Measurements from ENCODE around the gene NAXE.
"Not testable (repeated sequence)": the region's sequence is repeated elsewhere in the genome, so short reads cannot be mapped to it uniquely, and the experiment has no call there.

The NAXE gene

DNA sequence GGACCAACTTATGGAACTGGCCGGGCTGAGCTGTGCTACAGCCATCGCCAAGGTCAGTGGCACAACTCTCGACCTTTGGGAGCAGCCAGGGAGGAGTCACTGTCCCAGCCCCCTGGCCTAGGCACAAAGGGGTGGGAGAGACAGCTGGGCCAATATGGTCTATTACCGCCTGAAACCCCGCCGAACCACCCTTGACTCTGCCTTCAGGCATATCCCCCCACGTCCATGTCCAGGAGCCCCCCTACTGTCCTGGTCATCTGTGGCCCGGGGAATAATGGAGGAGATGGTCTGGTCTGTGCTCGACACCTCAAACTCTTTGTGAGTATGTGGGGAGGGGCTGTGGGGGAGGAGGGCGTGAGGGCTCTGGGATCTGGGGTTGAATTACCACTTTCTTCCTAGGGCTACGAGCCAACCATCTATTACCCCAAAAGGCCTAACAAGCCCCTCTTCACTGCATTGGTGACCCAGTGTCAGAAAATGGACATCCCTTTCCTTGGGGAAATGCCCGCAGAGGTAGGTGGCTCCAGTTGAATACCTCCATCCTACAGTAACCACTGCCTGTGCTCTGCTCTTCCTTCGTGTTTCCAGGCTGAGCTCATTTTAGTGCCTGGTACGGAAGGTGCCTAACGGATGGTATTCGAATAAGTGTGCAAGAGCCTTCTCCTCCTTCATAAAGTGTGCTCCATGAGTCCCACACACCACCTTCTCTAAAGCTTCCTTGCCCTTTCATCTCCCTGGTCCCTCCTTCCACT lies 758 bp downstream of the NAXE start:
- no peak for DNase-seq (ENCODE audit: extremely low read depth in 1 of 2, low read depth in 1 of 2)

DNA sequence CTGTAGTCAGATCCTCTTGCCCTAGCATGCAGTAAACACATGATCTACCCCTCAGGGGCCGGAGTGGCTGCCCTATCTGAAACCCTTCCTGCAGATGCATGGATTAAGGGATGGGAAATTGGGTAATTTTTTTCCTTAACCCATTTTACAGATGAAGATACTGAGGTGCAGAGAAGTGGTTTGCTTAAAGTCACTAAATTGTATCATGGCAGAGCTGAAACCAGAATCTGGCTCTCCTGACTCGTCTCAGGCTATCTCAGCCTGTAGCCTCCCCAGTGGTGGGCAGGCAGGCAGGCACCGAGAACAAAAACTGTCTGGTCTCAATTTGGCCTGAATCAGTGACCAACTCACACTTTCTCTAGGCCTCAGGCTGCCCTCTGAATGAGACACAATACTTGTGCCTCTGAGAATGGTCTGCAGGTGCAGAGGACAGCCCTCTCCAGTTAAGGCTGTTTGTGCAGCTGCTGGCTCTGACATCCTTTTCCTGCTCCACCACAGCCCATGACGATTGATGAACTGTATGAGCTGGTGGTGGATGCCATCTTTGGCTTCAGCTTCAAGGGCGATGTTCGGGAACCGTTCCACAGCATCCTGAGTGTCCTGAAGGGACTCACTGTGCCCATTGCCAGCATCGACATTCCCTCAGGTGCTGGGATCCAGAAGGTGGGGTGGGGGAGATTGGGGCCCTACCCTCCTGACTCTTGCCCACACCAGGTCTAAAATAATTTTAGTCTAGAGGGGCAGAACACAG lies 1.5 kb downstream of the NAXE start:
- no peak for DNase-seq (ENCODE audit: extremely low read depth in 1 of 2, low read depth in 1 of 2)

DNA sequence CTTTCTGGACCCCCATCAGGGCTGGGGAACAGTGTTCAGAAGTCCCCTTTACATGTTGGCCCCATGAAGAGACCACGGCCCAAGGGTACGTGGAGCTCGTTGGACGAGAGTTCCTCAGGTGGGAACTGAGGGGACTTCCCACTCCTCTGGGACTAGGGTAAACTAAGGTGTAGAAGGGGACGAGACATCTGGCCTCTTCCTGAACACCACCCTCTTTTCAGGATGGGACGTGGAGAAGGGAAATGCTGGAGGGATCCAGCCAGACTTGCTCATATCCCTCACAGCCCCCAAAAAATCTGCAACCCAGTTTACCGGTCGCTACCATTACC lies 2.0 kb downstream of the NAXE start:
- no peak for DNase-seq (ENCODE audit: extremely low read depth in 1 of 2, low read depth in 1 of 2)

DNA sequence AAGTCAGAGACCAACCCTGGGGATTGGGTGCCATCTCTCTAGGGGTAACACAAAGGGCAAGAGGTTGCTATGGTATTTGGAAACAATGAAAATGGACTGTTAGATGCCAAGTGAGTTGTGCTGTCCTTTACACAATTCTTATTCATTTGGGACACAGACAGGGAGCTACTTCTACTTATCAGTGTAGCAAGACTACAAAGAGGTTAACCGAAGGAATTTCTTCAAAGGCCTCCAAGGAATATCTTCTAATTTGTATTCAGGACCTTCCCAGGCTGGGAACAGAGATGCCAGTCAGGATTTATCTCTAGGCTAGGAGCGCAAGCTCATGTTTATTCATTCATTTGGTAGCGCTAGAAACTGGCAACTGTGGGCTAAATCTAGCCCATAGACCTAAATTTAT lies 2.6 kb downstream of the NAXE start:
- DNase-seq (ENCODE audit: extremely low read depth in 1 of 2, low read depth in 1 of 2), result no peak

DNA sequence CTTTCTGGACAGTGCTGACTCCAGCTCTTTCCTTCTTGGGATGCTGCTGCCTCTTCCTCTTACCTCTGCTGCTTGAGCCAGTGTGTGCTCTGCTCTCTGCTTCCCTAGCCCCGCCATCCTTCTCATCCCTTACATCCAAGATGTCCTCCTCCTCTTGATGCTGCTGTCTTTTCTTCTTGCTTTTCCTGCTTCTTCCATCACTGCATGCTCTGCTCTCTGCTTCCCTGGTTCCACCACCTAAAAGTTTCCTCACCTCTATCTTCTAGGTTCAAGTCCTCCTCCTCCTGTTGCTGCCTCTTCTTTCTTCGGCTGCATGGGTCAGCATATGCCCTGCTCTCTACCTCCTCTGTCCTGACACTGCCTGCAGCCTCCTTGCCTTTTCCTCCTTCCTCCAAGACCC lies 3.4 kb downstream of the NAXE start:
- no peak for DNase-seq (ENCODE audit: extremely low read depth in 1 of 2, low read depth in 1 of 2)

DNA sequence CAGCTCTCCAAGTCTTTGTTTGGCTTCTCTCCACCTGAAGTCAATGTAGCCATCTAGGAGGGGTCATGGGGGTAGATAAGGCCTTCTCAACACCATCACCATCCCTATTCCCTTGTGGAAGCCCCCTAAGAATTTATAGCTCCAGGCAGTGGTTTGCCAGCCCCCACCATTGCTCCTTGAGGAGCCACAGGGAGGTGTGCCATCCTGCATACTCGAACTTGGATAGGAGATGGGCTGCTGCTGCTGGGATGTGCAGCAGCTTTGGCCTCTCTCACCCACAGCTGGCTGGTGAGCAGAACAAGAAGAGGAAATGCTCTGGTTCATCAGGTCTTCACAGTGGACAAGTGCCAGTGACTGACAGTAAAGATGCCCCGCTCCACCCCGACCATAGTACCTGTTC lies 4.8 kb downstream of the NAXE start:
- DNase-seq (ENCODE audit: extremely low read depth in 1 of 2, low read depth in 1 of 2), result no peak

DNA sequence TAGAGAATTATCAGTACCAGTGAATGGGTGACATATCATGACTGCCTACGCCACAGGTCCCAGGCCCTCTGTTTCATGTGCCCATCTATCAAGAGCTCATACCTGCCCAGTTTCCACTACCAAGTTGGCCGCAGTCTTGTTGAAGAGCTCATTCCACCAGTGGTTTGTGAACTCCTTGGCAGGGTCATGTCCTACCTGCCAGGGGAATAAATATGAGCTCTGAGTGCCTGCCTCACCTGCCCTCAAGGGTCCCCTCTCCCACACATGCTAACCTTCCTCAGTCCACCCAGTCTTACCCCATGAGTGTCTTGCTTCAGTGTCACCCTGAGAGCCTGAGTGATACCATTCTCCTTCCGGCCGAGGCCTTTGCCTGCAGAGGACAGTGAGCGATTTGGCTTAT lies 6.5 kb downstream of the NAXE start:
- DNase-seq (ENCODE audit: extremely low read depth in 1 of 2, low read depth in 1 of 2), result no peak

DNA sequence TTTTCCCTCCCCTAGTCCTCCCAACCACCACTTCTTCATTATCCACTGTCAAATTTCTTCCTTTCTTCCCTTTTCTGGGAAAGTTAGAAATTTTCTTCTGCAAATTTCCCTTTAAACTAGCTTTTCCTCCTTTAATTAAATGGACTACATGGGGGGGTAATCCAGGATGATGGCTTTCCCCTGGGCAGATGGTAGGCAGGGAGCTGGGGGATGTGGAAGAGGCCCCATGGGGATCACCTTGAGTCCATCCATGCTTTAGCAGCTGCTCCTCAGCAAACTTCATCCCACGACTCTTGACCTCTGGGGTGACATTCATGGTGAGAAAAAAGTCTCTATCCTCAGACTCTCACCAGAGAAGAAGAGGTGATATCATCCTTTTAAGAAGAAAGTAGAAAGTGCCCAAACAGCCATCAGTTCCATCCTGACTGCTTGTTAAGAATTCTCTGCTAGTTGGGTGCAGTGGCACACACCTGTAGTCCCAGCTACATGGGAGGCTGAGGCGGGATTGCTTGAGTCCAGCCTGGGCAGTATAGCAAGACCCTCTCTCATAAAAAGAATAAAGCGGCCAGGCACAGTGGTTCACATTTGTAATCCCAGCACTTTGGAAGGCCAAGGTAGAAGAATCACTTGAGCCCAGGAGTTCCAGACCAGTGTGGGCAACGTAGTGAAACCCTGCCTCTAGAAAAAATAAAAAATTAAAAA lies 7.3 kb downstream of the NAXE start:
- DNase-seq (ENCODE audit: extremely low read depth in 1 of 2, low read depth in 1 of 2), result no peak

DNA sequence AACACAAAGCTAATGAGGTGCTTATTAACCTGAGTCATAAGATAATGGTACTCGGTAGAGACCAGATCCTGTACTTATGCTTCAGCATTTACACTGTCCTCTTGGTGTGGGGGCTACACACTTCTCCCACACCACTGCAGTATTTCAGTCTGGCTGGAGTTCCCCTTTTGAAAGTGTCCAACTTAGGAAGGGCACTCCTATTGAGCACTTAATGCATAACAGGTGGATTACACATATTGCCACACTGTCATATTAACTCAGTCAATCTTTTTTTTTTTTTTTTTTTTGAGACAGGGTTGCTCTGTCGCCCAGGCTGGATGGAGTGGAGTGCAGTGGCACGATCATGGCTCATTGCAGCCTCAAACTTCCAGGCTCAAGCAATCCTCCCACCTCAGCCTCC lies 8.2 kb downstream of the NAXE start:
- no peak for DNase-seq (ENCODE audit: extremely low read depth in 1 of 2, low read depth in 1 of 2)

DNA sequence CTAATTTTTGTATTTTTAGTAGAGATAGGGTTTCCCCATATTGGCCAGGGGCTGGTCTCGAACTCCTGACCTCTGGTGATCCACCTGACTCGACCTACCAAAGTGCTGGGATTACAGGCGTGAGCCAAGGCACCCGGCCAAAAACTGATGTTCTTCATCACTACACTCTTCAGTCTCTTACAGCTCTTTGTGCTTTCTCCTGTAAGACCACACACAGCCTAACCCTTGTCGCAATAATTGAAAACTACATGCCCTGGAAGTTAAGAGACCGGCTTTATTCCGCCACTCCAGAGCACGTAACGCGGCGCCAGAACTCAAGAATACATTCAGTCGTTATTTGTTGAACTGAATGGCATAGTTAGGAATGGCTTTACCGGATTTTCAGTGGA lies 9.2 kb downstream of the NAXE start:
- no peak for DNase-seq (ENCODE audit: extremely low read depth in 1 of 2, low read depth in 1 of 2)

DNA sequence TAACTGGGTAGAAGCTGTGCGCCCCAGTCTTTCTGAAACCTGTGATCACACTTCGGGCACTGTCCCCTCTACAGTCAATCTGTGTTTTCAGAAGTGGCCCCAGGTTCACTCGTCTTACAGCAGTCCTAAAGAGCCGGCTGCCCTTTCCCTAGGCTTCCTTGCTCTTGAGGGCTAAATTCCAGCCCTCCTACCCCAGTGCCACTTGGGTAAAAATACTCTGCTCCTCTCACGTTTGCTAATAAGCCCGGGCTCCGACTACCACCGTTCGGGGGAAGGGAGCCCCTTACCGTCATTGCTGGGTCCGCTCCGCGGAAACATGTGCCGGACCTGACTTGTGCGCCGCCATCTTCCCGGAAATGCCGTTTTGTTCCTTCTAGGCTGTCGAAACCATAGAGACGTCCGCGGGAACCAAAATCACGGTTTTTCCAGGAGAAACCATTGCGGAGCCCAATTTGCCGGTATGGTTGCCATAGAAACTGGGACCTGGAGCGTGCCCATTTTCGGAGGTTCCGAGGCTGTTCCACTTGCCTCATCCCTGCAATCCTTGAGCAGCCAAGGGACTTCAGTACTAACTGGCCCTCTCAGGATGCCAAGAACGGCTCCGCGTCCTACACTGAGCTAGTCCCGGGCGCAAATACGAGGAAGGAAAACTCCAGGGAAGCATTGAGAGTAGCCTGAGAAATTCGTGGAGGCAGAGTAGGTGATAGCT lies 9.7 kb downstream of the NAXE start, which contains the start of gene GPATCH4:
Gene GPATCH4 (minus strand): TSS at position 358 of the 709 bp plus-strand sequence.
- peak; percentile 54 for DNase-seq (ENCODE audit: extremely low read depth in 1 of 2, low read depth in 1 of 2)

DNA sequence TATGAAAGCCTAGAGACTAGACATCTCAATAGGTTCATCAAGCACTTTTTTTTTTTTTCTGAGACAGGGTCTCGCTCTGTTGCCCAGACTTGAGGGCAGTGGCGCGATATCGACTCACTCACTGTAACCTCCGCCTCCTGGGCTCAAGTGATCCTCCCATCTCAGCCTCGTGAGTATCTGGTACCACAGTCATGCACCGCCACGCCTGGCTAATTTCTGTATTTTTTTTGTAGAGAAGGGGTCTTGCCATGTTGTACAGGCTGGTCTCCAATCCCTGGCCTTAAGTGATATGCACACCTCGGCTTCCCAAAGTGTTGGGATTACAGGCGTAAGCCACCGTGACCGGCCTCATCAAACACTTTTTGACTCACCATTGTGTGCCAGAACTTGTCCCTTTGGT lies 10.3 kb downstream of the NAXE start:
- no peak for DNase-seq (ENCODE audit: extremely low read depth in 1 of 2, low read depth in 1 of 2)

DNA sequence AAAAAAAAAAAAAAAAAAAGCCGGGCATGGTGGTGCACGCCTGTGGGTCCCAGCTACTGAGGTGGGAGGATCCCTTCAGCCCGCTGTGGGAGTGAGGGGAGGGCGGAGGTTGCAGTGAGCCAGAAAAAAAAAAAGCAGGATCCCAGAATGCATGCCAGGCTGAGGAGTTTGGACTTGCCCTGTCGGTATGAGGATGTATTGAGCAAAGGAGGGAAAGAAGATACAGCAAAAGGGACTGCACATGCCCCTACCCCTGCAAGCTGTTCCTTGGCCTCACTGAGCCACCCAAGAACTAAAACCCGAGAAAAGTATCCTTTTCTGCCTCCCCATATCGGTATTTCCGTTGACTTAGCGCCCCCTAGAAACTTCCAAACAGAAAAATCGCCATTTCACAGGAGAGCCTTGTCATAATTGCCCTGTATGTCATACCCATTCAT lies 11.0 kb downstream of the NAXE start:
- no peak for DNase-seq (ENCODE audit: extremely low read depth in 1 of 2, low read depth in 1 of 2)

DNA sequence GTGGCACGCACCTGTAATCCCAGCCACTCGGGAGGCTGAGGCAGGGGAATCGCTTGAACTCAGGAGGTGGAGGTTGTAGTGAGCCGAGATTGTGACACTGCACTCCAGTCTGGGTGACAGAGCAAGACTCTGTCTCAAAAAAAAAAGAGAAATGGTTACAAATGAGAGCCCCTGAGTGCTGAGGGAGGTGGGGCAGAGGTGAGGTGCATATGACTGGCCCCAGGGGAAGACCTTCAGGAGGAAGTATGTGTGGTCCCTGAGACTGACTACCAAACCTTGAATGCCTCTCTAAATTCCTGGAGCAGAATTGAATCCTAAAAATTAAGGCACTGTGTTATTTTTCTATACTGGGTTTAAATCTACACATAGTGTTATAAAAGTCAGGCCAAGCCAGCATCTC lies 15.8 kb downstream of the NAXE start:
- DNase-seq (ENCODE audit: extremely low read depth in 1 of 2, low read depth in 1 of 2), result not testable (repeated sequence)

DNA sequence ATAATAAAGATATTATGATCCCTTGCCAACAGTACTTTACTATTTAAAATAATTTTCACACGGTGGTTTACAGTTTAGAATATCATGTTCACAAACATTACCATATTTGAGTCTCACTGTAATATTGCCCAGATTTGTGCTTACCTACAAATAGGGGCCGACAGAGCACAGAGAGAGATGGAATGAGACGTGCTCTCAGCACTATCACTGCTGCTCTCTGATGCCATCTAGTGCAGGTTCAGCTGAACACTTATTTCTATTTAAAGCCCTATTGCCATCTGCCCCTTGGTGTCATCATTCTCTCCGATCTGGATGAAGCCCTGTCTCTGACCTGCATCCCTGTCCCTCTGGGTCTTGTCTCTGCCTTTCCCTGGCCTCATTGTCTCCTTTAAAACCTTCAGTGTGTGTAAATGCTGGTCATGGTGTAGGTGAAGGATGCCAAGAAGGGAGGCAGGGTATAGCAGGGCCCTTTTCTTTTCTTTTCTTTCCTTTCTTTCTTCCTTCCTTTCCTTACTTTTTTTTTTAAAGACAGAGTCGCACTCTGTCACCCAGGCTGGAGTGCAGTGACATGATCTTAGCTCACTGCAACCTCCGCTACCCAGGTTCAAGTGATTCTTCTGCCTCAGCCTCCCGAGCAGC lies 16.6 kb downstream of the NAXE start:
- no peak for DNase-seq (ENCODE audit: extremely low read depth in 1 of 2, low read depth in 1 of 2)

DNA sequence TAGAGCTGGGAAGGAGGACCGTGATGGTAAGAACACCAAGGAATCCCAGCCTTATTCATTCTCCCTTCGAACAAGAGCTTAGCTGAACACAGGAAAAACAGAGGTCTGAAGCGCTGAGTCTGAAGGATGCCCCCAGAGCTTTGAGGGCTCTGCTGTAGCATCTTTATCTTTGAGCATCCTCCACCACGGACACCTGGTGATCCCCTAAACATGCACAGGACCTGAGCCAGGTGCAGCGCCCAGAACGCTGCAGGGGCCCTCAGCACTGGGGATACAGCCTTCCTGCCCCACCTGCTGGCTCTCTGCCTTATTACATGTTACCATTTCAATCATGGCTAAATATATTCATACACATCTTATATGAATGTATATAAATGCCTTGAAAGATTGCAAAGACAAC lies 17.4 kb downstream of the NAXE start:
- peak in 1 of 2 donors; percentile 37 for DNase-seq (ENCODE audit: extremely low read depth in 1 of 2, low read depth in 1 of 2)

DNA sequence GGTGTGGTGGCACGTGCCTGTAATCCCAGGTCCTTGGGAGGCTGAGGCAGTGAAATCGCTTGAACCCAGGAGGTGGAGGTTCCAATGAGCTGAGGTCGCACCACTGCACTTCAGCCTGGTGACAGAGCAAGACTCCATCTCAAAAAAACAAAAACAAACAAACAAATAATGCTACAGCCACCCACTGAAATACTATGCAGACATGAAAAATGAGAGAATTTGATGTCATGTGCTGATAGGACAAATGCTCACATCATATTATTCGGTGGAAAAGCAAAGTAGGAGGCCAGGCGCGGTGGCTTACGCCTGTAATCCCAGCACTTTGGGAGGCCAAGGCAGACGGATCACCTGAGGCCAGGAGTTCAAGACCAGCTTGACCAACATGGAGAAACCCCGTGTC lies 18.5 kb downstream of the NAXE start:
- not testable (repeated sequence) for DNase-seq (ENCODE audit: extremely low read depth in 1 of 2, low read depth in 1 of 2)

DNA sequence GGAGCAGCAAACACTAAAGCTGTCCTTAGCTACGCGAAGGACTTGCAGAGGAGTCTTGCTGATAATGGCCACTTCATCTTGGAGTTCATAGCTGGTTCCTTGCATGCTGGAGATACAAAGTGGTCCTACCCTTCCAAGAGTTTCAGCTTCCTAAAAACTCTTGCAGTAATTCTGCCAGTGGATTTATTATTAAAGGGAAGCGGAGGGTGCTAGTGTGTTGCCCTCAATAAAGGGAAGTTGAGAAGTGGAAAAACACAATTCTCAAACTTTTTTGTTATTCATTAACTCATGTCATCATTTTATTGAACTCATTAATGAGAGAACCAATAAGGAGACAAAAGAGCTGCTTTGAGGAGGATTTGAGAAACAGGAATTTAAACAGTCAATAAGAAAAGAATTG lies 21.1 kb downstream of the NAXE start:
- DNase-seq (ENCODE audit: extremely low read depth in 1 of 2, low read depth in 1 of 2), result no peak

DNA sequence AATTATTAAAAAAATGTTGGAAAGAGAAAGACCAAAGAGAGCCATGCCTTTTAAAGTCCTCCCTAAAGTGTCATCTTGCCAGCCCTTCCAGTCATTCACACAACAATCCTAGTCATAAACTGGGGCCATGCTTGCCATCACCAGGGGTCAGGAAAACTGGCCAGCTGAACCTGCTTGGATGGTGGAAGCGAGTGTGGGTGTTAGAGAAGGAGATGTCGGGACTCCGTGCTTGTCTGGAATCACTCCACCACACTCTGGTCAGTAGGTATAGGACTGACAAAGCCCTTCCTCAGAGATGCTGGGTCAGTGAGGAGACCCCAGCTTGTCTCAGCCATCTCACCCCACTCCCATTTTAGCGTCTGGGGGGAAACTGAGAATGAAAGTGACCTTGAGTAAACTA lies 24.4 kb downstream of the NAXE start:
- no peak for DNase-seq (ENCODE audit: extremely low read depth in 1 of 2, low read depth in 1 of 2)

DNA sequence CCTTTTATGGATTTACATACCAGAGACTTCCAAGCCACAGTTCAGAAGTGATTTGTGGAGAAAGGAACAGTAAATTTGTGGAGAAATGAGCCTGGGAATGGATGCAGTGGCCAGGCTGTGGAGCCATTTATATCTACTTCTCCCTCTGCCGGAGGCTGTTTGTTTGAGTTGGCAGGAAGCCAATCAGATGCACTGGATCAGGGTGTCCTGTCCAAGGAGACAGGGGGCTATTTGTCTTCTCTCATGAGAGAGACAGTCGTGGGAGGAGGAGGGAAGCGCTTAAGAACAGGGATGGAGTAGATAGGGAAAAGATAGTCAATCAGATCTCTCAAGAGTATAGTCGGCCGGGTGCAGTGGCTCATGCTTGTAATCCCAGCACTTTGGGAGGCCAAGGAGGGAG lies 24.9 kb downstream of the NAXE start:
- no peak for DNase-seq (ENCODE audit: extremely low read depth in 1 of 2, low read depth in 1 of 2)
